AG09319 (cell line): ENCODE measurements around the gene HOXA7.

ENCODE experiments used
- DNase-seq: peaks from one replicate; pipeline ENCODE4 v3.0.0-alpha.2; 2010; ENCODE audit warnings: low read depth; ENCODE audit errors: extremely low read depth
- CTCF ChIP-seq: IDR thresholded peaks from 2 replicates; pipeline ENCODE4 v1.5.1; 2011; ENCODE audit warnings: low read depth, mild to moderate bottlenecking, inconsistent platforms, low read length, moderate library complexity

Gene HOXA7

GRCh38 chr7:27158436-27159265 lies 2.2 kb upstream of the HOXA7 start:
- no peak for TF ChIP-seq CTCF
- DNase-seq, result no peak

GRCh38 chr7:27157702-27158431 lies 1.4 kb upstream of the HOXA7 start:
- no peak for TF ChIP-seq CTCF
- DNase-seq, result no peak

GRCh38 chr7:27156916-27157701 lies 634 bp upstream of the HOXA7 start:
- DNase-seq, result no peak
- TF ChIP-seq CTCF, result no peak

GRCh38 chr7:27155816-27156507 lies 513 bp downstream of the HOXA7 start:
- no peak for TF ChIP-seq CTCF

GRCh38 chr7:27154901-27155815 lies 1.3 kb downstream of the HOXA7 start:
- no peak for DNase-seq
- TF ChIP-seq CTCF, result no peak

More at GRCh38 chr7:27155816-27156507, 513 bp downstream of the HOXA7 start:
- no peak for DNase-seq

GRCh38 chr7:27154369-27154768 lies 2.1 kb downstream of the HOXA7 start:
- TF ChIP-seq CTCF, result no peak
- DNase-seq, result no peak
